Middle frontal gyrus (tissue), 1 donor: Measurements from ENCODE around the gene SEC23A.
"Not testable (repeated sequence)": the region's sequence is repeated elsewhere in the genome, so short reads cannot be mapped to it uniquely, and the experiment has no call there.

Source experiments
- DNase-seq: peaks from one replicate; pipeline ENCODE4 v3.0.0-alpha.2; 2015; ENCODE audit warnings: low spot score; ENCODE audit errors: extremely low spot score

The SEC23A gene

GRCh38 chr14:39102969-39103957 is at the start of gene SEC23A:
Gene SEC23A, minus strand, starts transcription at chr14:39103235. Its CDS starts 7,117 bp downstream, at chr14:39096118.
- DNase-seq, result peak; percentile 26

DNA sequence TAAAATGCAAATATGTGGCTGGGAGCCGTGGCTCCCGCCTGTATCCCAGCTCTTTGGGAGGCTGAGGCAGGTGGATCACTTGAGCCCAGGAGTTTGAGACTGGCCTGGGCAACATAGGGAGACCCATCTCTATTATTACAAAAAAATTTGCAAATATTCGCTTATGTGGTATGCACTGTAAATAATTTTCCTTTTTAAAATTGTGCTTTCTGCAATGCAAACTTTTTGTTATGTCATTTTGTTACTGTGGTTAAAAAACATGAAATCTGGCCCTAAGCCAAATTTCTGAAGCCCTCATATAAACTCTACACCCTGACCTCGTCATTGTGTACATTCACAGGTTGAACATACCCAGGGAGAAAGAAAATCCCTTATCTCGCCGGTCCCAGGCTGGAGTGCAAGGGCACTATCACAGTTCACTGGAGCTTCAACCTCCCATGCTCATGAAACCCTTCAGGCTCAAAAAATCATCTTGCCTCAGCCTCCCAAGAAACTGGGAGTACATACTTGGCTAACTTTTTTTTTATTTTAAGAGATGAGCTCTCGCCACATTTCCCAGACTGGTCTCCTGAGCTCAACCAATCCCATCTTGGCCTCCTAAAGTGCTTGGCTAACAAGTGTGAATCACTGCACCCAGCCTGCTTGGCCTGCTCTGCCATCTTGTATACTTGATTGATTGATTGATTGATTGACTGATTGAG is 42.4 kb upstream of the SEC23A start:
- DNase-seq, result no peak

DNA sequence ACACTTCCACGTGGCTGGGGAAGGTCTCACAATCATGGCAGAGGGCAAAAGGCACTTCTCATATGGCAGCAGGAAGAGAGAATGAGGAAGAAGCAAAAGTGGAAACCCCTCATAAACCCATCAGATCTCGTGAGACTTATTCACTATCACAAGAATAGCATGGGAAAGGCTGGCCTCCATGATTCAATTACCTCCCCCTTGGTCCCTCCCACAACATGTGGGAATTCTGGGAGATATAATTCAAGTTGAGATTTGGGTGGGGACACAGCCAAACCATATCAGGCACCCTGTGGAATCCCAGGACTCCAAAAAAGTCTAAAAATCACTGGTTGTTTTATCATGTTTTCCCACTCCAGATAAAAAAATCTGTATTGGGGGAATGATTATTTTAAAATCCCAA is 40.2 kb upstream of the SEC23A start:
- DNase-seq, result not testable (repeated sequence)

- DNase-seq, result not testable (repeated sequence)
These were observed 38.6 kb upstream of the SEC23A start for GRCh38 chr14:39141623-39142022.

- no peak for DNase-seq
These were observed 37.1 kb upstream of the SEC23A start for GRCh38 chr14:39140170-39140569.

DNA sequence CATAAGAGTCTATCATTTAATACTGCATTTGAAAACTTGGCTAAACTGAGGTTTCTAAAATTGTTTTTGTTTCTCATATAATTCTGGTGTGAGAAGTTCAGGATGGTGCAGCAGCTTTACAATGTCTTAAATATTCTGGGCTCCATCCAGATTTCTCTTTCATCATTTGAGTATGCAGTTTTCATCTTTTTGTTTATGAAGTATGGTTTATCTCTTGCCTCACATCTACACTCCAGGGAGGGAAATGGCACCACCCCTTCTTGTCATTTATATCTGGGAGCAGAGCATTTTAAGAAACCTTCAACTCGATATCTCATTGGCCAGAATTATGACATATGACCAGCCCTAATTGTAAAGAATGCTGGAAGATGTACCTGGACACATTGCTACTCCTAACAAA is 35.4 kb upstream of the SEC23A start:
- no peak for DNase-seq

GRCh38 chr14:39137835-39138234 is 34.8 kb upstream of the SEC23A start:
- not testable (repeated sequence) for DNase-seq

- DNase-seq, result no peak
These were observed 19.5 kb upstream of the SEC23A start for GRCh38 chr14:39122330-39123138.

- peak; percentile 93 for DNase-seq
These were observed 11.2 kb upstream of the SEC23A start, which contains the start of gene GEMIN2 for GRCh38 chr14:39114073-39114838. Gene GEMIN2, plus strand, starts transcription at chr14:39114323. Its CDS starts 16 bp downstream, at chr14:39114339.

DNA sequence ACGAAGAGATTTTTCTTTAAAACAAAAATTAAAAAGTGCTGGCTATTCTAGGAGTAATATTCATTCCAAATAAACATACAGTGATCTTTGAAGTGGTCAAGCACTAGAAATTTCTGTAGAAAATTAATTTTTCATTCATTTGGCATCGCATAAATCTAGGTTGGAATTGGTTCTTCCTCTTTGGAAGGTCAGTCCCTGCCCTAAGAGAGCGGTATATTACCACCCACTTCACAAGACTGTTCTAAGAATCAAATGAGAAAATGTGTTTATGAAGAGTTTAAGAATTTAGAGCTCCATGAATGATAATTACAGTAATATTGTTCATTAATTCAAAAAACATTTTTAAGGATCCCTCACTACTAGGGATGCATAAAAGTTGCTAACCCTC is 10.6 kb upstream of the SEC23A start:
- no peak for DNase-seq

DNA sequence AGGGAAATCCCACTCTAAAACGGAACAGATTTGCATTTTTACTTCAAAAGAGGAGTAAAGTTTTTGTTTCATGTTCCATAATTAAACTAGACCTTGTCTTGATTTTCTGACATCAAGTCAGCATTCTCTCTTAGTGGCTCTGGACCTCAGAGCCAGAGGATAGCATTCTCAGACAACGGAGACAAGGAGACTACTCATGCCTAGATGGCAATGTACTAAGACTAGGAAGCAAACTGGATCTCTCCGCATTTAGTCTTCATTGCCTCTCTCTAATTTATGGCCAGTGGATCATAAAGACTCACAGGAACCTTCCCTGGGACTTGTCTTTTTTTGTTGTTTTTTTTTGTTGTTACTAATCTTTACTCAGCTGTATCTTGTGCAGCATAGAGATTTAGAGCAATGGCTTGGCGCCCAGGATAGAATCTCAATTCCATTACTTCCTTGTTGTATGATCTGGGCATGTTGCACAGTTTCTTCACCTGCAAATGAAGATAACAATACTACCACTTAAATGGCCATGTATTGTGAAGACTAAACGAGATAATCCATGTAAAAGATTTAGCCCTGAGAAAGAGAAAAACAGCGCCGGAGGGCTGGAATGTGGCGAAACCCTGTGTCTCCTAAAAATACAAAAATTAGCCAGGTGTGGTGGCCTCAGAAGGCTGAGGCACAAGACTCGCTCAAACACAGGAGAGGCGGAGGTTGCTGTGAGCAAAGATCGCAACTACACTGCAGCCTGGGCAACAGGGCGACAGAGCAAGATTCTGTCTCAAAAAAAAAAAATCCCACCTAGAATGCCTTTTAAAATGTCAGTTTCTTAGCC is 7.1 kb upstream of the SEC23A start:
- no peak for DNase-seq

DNA sequence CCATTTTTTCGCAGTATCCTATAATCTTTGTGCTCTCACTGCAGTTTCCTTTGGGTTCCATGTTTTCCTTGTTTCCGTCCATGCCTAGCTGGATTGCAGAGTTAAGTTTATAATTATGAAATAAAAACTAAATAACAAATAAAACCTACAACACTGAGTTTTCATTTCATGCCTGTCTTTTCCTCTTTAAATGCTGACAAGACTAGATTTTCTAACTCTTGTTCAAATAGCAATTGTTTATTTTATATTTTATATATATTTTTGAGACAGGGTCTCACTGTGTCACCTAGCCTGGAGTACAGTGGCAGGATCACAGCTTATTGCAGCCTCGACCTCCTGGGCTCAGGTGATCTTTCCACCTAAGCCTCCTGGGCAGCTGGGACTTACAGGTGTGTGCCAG is 5.8 kb upstream of the SEC23A start:
- no peak for DNase-seq

GRCh38 chr14:39107591-39107996 is 4.6 kb upstream of the SEC23A start:
- no peak for DNase-seq

- DNase-seq, result not testable (repeated sequence)
These were observed 1.2 kb upstream of the SEC23A start for GRCh38 chr14:39104078-39104801.

GRCh38 chr14:39102265-39102968 is 618 bp downstream of the SEC23A start:
- DNase-seq, result no peak

GRCh38 chr14:39099748-39100147 is 3.3 kb downstream of the SEC23A start:
- no peak for DNase-seq

DNA sequence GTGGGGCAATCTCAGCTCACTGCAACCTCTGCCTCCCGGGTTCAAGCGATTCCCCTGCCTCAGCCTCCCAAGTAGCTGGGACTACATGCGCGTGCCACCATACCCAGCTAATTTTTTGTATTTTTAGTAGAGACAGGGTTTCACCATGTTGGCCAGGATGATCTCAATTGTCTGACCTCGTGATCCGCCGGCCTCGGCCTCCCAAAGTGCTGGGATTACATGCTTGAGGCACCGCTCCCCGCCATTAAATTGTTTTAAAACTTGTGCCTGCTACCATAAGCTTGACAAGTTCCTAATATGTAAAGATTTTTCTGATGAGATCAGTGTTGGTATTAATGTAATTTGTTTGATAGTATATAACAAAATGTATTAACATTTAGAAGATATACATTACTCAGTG is 3.8 kb downstream of the SEC23A start:
- not testable (repeated sequence) for DNase-seq

DNA sequence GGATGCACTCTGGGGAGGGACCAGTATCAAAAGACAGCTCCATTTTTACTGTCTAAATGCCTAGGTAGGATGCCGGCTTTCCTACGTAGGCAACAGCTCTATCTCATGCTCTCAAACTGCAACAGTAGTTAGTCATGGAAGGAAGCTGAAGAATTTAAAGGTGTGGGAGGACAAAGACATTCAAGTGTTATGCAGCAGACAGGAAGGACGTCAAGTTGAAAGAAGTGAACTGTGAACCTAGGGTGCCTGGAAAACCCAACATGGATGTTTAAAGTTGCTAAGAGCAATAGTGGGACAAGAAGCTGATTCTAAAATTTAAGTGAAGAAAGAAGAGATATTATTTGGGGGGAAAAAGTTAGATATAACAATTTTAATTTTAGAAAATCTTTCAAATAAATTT is 5.9 kb downstream of the SEC23A start:
- no peak for DNase-seq
